GM12891 (cell line): ENCODE measurements around the gene SETD2.

Experiments
- POLR2A ChIP-seq: IDR thresholded peaks from 2 replicates; pipeline ENCODE4 v1.6.1; 2011; ENCODE audit warnings: low read depth, low read length, control low read depth
- POLR2AphosphoS5 ChIP-seq: IDR thresholded peaks from 2 replicates; pipeline ENCODE4 v1.6.1; 2011; ENCODE audit warnings: low read depth, low read length, control low read depth
- TAF1 ChIP-seq: IDR thresholded peaks from 2 replicates; pipeline ENCODE4 v1.6.1; 2011; ENCODE audit warnings: low read depth, low read length, control low read depth

GRCh38 chr3:47010111-47010712 is 153.7 kb downstream of the SETD2 start:
- no peak for TF ChIP-seq POLR2A
- TF ChIP-seq TAF1: no peak
- no peak for TF ChIP-seq POLR2AphosphoS5
